Muscle of leg (tissue), 11 donors: ENCODE data around the gene INTS15. TPM values are rescaled to one million over a fixed set of nuclear protein-coding genes. Genes with fewer than 3 reads are reported as not detected.

Experiments
- DNase-seq: peaks from one replicate; pipeline ENCODE4 v3.0.0; 2013
- H3K27ac ChIP-seq: one replicate; pipeline ENCODE4 v1.5.1; 2013; ENCODE audit warnings: mild to moderate bottlenecking, low read length, control low read depth
- H3K27me3 ChIP-seq: one replicate; pipeline ENCODE4 v1.6.1; 2013; ENCODE audit warnings: low read length; ENCODE audit not compliant: control insufficient read depth, insufficient read depth
- H3K36me3 ChIP-seq: one replicate; pipeline ENCODE4 v1.6.1; 2013; ENCODE audit warnings: low read length; ENCODE audit not compliant: control insufficient read depth, insufficient read depth
- H3K4me1 ChIP-seq: one replicate; pipeline ENCODE4 v1.6.1; 2013; ENCODE audit warnings: low read length; ENCODE audit not compliant: control insufficient read depth, insufficient read depth
- H3K4me3 ChIP-seq: one replicate; pipeline ENCODE4 v1.5.1; 2013; ENCODE audit warnings: low read length, control low read depth
- H3K9me3 ChIP-seq: replicated peaks from 2 replicates; pipeline ENCODE4 v1.6.1; 2013; ENCODE audit warnings: low read depth, low read length; ENCODE audit not compliant: control insufficient read depth
- WGBS: methylation state at CpG from one replicate; pipeline ENCODE4 v1.1.5; 2013; ENCODE audit warnings: missing lambda C conversion rate; ENCODE audit not compliant: insufficient coverage; 5-methylcytosine and 5-hydroxymethylcytosine counted together
- polyA plus RNA-seq, 8 donors: library from polyadenylated mRNA; unstranded; fragments of 120-200 nt; gene quantifications; one replicate each; pipeline versions ENCODE4 v1.2.1 to v1.2.3, GENCODE V29; 2013; ENCODE audit warnings: inconsistent platforms in 1 of 8, low replicate concordance in 1 of 8; ENCODE audit not compliant: insufficient read length in 8 of 8, insufficient read depth in 1 of 8
- total RNA-seq: library from RNA; stranded (reverse); fragments of 120-200 nt; gene quantifications from one replicate; pipeline ENCODE4 v1.2.4, GENCODE V29; 2013

The INTS15 gene
- total and polyA plus RNA-seq, 9 donors = 11.6 to 27.6 (median 24.2) TPM

GRCh38 chr7:6649241-6649961 lies 59.6 kb downstream of the INTS15 start:
- Histone ChIP-seq H3K27ac (no peak overlapping the region), H3K27me3 (no peaks in the 10 kb centered on the region), H3K4me1 (no peaks in the 10 kb centered on the region), H3K36me3 (peaks cover 71% of the 10 kb centered on the region), H3K9me3 (peaks cover 14% of the 10 kb centered on the region), H3K4me3 (no peak overlapping the region)
- 74% methylated on average over 8 of the region's 13 CpGs for WGBS
- peak; percentile 1 for DNase-seq

- no peaks in the 10 kb centered on the region for H3K4me1 ChIP-seq
- no peak overlapping the region for H3K27ac ChIP-seq
- no peaks in the 10 kb centered on the region for H3K27me3 ChIP-seq
- no peak for DNase-seq
- peaks cover 14% of the 10 kb centered on the region for H3K9me3 ChIP-seq
- H3K36me3 ChIP-seq = peaks cover 70% of the 10 kb centered on the region
- WGBS = 91% methylated on average over 6 of the region's 10 CpGs
- no peak overlapping the region for H3K4me3 ChIP-seq
These were observed 60.3 kb downstream of the INTS15 start for GRCh38 chr7:6650086-6650485.

- H3K27me3 ChIP-seq = no peaks in the 10 kb centered on the region
- no peak overlapping the region for H3K4me3 ChIP-seq
- no peak for DNase-seq
- no peak overlapping the region for H3K27ac ChIP-seq
- 97% methylated on average over 10 of the region's 12 CpGs for WGBS
- no peaks in the 10 kb centered on the region for H3K4me1 ChIP-seq
- H3K9me3 ChIP-seq = peaks cover 14% of the 10 kb centered on the region
- peaks cover 73% of the 10 kb centered on the region for H3K36me3 ChIP-seq
These were observed 60.7 kb downstream of the INTS15 start for GRCh38 chr7:6650521-6651011.

GRCh38 chr7:6651851-6652445 lies 62.1 kb downstream of the INTS15 start:
- DNase-seq = no peak
- peaks cover 66% of the 10 kb centered on the region for H3K36me3 ChIP-seq
- no peak overlapping the region for H3K27ac ChIP-seq
- no peak overlapping the region for H3K4me3 ChIP-seq
- peaks cover 7% of the 10 kb centered on the region for H3K4me1 ChIP-seq
- WGBS = 95% methylated on average over 29 of the region's 32 CpGs
- H3K9me3 ChIP-seq = peaks cover 14% of the 10 kb centered on the region
- no peaks in the 10 kb centered on the region for H3K27me3 ChIP-seq

- Histone ChIP-seq H3K4me1 (peaks cover 7% of the 10 kb centered on the region), H3K27ac (no peak overlapping the region), H3K36me3 (peaks cover 61% of the 10 kb centered on the region), H3K27me3 (no peaks in the 10 kb centered on the region), H3K9me3 (peaks cover 14% of the 10 kb centered on the region), H3K4me3 (no peak overlapping the region)
- no peak for DNase-seq
- WGBS = 96% methylated on average over 75 of the region's 75 CpGs
These were observed 62.7 kb downstream of the INTS15 start for GRCh38 chr7:6652446-6653011.

- H3K36me3 ChIP-seq = peaks cover 53% of the 10 kb centered on the region
- no peak overlapping the region for H3K4me3 ChIP-seq
- WGBS = 86% methylated on average over 134 of the region's 146 CpGs
- H3K9me3 ChIP-seq = peaks cover 14% of the 10 kb centered on the region
- no peak overlapping the region for H3K27ac ChIP-seq
- DNase-seq = no peak
- peaks cover 9% of the 10 kb centered on the region for H3K4me1 ChIP-seq
- H3K27me3 ChIP-seq = no peaks in the 10 kb centered on the region
These were observed 63.5 kb downstream of the INTS15 start for GRCh38 chr7:6653071-6654003.

- H3K36me3 ChIP-seq = peaks cover 44% of the 10 kb centered on the region
- 91% methylated on average over 89 of the region's 94 CpGs for WGBS
- no peak overlapping the region for H3K27ac ChIP-seq
- peaks cover 14% of the 10 kb centered on the region for H3K9me3 ChIP-seq
- DNase-seq = peak; percentile 1
- no peaks in the 10 kb centered on the region for H3K27me3 ChIP-seq
- H3K4me3 ChIP-seq = no peak overlapping the region
- peaks cover 19% of the 10 kb centered on the region for H3K4me1 ChIP-seq
These were observed 64.5 kb downstream of the INTS15 start for GRCh38 chr7:6654113-6654841.

- no peaks in the 10 kb centered on the region for H3K27me3 ChIP-seq
These were observed 65.2 kb downstream of the INTS15 start for GRCh38 chr7:6654842-6655610.

More at GRCh38 chr7:6654842-6655610, 65.2 kb downstream of the INTS15 start:
- H3K36me3 ChIP-seq = peaks cover 37% of the 10 kb centered on the region
- 89% methylated on average over 41 of the region's 48 CpGs for WGBS
- H3K27ac ChIP-seq = no peak overlapping the region
- H3K9me3 ChIP-seq = peaks cover 14% of the 10 kb centered on the region
- no peak overlapping the region for H3K4me3 ChIP-seq
- peak; percentile 4 for DNase-seq
- H3K4me1 ChIP-seq = peaks cover 22% of the 10 kb centered on the region
